ENCODE data around the gene ITGA3.

GRCh38 chr17:50053654-50053960 is 2.3 kb upstream of the ITGA3 start:
- TF ChIP-seq, protein P1, sequence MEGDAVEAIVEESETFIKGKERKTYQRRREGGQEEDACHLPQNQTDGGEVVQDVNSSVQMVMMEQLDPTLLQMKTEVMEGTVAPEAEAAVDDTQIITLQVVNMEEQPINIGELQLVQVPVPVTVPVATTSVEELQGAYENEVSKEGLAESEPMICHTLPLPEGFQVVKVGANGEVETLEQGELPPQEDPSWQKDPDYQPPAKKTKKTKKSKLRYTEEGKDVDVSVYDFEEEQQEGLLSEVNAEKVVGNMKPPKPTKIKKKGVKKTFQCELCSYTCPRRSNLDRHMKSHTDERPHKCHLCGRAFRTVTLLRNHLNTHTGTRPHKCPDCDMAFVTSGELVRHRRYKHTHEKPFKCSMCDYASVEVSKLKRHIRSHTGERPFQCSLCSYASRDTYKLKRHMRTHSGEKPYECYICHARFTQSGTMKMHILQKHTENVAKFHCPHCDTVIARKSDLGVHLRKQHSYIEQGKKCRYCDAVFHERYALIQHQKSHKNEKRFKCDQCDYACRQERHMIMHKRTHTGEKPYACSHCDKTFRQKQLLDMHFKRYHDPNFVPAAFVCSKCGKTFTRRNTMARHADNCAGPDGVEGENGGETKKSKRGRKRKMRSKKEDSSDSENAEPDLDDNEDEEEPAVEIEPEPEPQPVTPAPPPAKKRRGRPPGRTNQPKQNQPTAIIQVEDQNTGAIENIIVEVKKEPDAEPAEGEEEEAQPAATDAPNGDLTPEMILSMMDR (conservative IDR thresholded peaks at IDR 0.05 in 1 of 2, IDR thresholded peaks at IDR 0.05 in 1 of 2; ENCODE audit: extremely low read depth in 1 of 2, insufficient read depth in 1 of 2, low read depth in 1 of 2, low read length in 2 of 2) = no peak
- no peak for TF ChIP-seq EZH2 (IDR thresholded peaks at IDR 0.05; ENCODE audit: borderline replicate concordance, low read length)

Measured in mammary epithelial cell (primary cell).